NCI-H146 treated with DMSO at 0.1 percent for 48 hours (cell line): ENCODE results near the gene YBEY.
A peak's percentile ranks its signal among the peaks of the same experiment; 100 is the strongest.
"Not testable (repeated sequence)": the region's sequence is repeated elsewhere in the genome, so short reads cannot be mapped to it uniquely, and the experiment has no call there.

Source experiments
- DNase-seq: peaks from one replicate; lab custom pipeline; 2025; ENCODE audit not compliant: unreplicated experiment; lab: John Stamatoyannopoulos, UW

Gene YBEY

GRCh38 chr21:46285761-46286647 is at the start of gene YBEY:
YBEY (plus strand) TSS chr21:46286342; CDS start chr21:46286914, 572 bp downstream.
- peak; percentile 70 for DNase-seq

- no peak for DNase-seq
These were observed 48.7 kb upstream of the YBEY start for GRCh38 chr21:46237474-46237873.

GRCh38 chr21:46239817-46240325 is 46.3 kb upstream of the YBEY start:
- no peak for DNase-seq

- DNase-seq = not testable (repeated sequence)
These were observed 44.6 kb upstream of the YBEY start for GRCh38 chr21:46241577-46241976.

- no peak for DNase-seq
These were observed 42.8 kb upstream of the YBEY start for GRCh38 chr21:46243325-46243724.

- DNase-seq = no peak
These were observed 42.2 kb upstream of the YBEY start for GRCh38 chr21:46243960-46244361.

- DNase-seq = no peak
These were observed 41.5 kb upstream of the YBEY start for GRCh38 chr21:46244602-46245001.

GRCh38 chr21:46245213-46245915 is 40.8 kb upstream of the YBEY start:
- DNase-seq = no peak

- DNase-seq = no peak
These were observed 39.8 kb upstream of the YBEY start for GRCh38 chr21:46246345-46246744.

GRCh38 chr21:46247699-46248421 is 38.3 kb upstream of the YBEY start:
- no peak for DNase-seq

GRCh38 chr21:46248422-46248782 is 37.7 kb upstream of the YBEY start:
- no peak for DNase-seq

- no peak for DNase-seq
These were observed 37.3 kb upstream of the YBEY start for GRCh38 chr21:46248827-46249226.

- no peak for DNase-seq
These were observed 35.9 kb upstream of the YBEY start for GRCh38 chr21:46250146-46250725.

GRCh38 chr21:46252840-46253239 is 33.3 kb upstream of the YBEY start:
- no peak for DNase-seq

- no peak for DNase-seq
These were observed 32.5 kb upstream of the YBEY start for GRCh38 chr21:46253610-46254124.

GRCh38 chr21:46254208-46254975 is 31.8 kb upstream of the YBEY start:
- no peak for DNase-seq

GRCh38 chr21:46255166-46255565 is 31.0 kb upstream of the YBEY start:
- DNase-seq = no peak

- no peak for DNase-seq
These were observed 30.3 kb upstream of the YBEY start for GRCh38 chr21:46255758-46256337.

- DNase-seq = no peak
These were observed 29.6 kb upstream of the YBEY start for GRCh38 chr21:46256501-46256994.
